Esophagus (tissue), 2 donors: ENCODE data around the gene CPNE2. TPM values are rescaled to one million over a fixed set of nuclear protein-coding genes. Genes with fewer than 3 reads are reported as not detected.

Experiments
- H3K27ac ChIP-seq, 2 donors: one replicate each; pipeline ENCODE4 v1.5.1; 2013; ENCODE audit warnings: low read depth in 2 of 2, mild to moderate bottlenecking in 2 of 2, inconsistent platforms in 1 of 2, low read length in 1 of 2, moderate library complexity in 1 of 2
- H3K27me3 ChIP-seq, 2 donors: one replicate each; pipeline ENCODE4 v1.6.1; 2013; ENCODE audit warnings: low read length in 2 of 2, control low read depth in 1 of 2, mild to moderate bottlenecking in 1 of 2; ENCODE audit not compliant: insufficient read depth in 2 of 2, control insufficient read depth in 1 of 2
- H3K36me3 ChIP-seq, 2 donors: one replicate each; pipeline ENCODE4 v1.6.1; 2013; ENCODE audit warnings: low read length in 1 of 2; ENCODE audit not compliant: control insufficient read depth in 2 of 2, insufficient read depth in 2 of 2
- H3K4me1 ChIP-seq, 2 donors: one replicate each; pipeline ENCODE4 v1.6.1; 2013; ENCODE audit warnings: low read length in 1 of 2; ENCODE audit not compliant: control insufficient read depth in 2 of 2, insufficient read depth in 2 of 2
- H3K4me3 ChIP-seq, 2 donors: one replicate each; pipeline ENCODE4 v1.5.1; 2013; ENCODE audit warnings: low read length in 2 of 2, mild to moderate bottlenecking in 2 of 2, low read depth in 1 of 2, moderate library complexity in 1 of 2
- H3K9me3 ChIP-seq, 2 donors: one replicate each; pipeline ENCODE4 v1.6.1; 2013; ENCODE audit warnings: mild to moderate bottlenecking in 2 of 2, low read depth in 1 of 2, low read length in 1 of 2, moderate library complexity in 1 of 2; ENCODE audit not compliant: control insufficient read depth in 2 of 2, insufficient read depth in 1 of 2
- WGBS, 2 donors: extraction: QIAGEN DNeasy Blood & Tissue Kit; methylation state at CpG; one replicate each; pipeline ENCODE4 v1.1.7; 2013; 5-methylcytosine and 5-hydroxymethylcytosine counted together
- polyA plus RNA-seq, 2 donors: library from polyadenylated mRNA; stranded (reverse); fragments of 200-250 nt; gene quantifications; one replicate each; pipeline ENCODE4 v1.2.3, GENCODE V29; 2013
- donor health status: healthy with polysubstance abuse.
- donor health status: Bipolar disorder and iron deficiency.

Gene CPNE2
- polyA plus RNA-seq, 2 donors: 18.3 to 24.5 TPM

GRCh38 chr16:57137566-57138273 lies 45.3 kb downstream of the CPNE2 start:
- Histone ChIP-seq H3K27me3 (no peaks in the 10 kb centered on the region), H3K27ac (no peak overlapping the region), H3K4me1 (peaks cover 6 to 12% of the 10 kb centered on the region in 2 donors), H3K4me3 (no peak overlapping the region), H3K36me3 (peaks cover 0 to 4% of the 10 kb centered on the region in 2 donors), H3K9me3 (no peaks in the 10 kb centered on the region)
- 78 to 81% methylated on average over 10 of the region's 10 CpGs for WGBS, 2 donors

DNA sequence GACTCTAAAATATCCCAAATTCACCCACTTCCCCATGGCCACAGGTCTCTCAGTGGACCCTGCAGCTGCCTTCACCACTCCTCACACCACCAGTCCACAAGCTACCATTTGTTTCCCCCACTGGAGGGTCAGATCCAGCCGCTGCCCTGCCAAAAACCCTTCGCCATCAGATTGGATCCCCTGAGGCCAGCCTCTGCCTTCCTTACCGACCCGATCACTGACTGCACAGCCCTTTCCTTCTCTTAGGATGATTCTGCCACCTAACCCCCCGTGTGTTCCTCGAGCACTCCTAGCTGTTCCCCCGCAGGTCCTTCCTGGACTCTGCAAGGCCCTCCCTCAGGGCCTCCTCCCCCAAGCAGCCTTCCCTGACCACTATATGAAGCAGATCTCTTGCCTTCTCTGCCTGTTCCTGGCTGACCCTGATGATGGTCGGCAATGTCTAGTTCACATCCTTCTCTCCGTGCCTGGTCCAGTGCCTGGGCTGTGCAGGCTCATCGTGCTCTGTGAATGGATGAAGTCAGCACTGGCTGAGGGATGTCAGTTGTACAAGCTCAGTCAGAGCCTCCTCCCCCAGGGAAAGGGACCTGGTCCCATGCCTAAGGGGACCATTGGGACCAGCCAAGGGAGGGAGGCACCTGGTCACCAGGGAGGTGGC lies 46.0 kb downstream of the CPNE2 start:
- Histone ChIP-seq H3K27me3 (no peaks in the 10 kb centered on the region), H3K9me3 (no peaks in the 10 kb centered on the region), H3K27ac (no peak overlapping the region), H3K4me3 (no peak overlapping the region), H3K4me1 (peaks cover 5 to 12% of the 10 kb centered on the region in 2 donors), H3K36me3 (peaks cover 0 to 4% of the 10 kb centered on the region in 2 donors)
- 87 to 88% methylated on average over 10 of the region's 10 CpGs for WGBS, 2 donors

- 66 to 76% methylated on average over 7 of the region's 7 CpGs for WGBS, 2 donors
- peaks cover 7 to 18% of the 10 kb centered on the region in 2 donors for H3K4me1 ChIP-seq
These were observed 48.7 kb downstream of the CPNE2 start for GRCh38 chr16:57140931-57141668.

GRCh38 chr16:57141822-57142631 lies 49.6 kb downstream of the CPNE2 start:
- Histone ChIP-seq H3K36me3 (peaks cover 0 to 5% of the 10 kb centered on the region in 2 donors), H3K4me3 (no peak overlapping the region), H3K9me3 (no peaks in the 10 kb centered on the region), H3K27me3 (no peaks in the 10 kb centered on the region), H3K27ac (no peak overlapping the region), H3K4me1 (peaks cover 7 to 21% of the 10 kb centered on the region in 2 donors)
- WGBS, 2 donors: 69 to 70% methylated on average over 16 of the region's 16 CpGs

More at GRCh38 chr16:57140931-57141668, 48.7 kb downstream of the CPNE2 start:
- H3K27ac ChIP-seq: no peak overlapping the region
- no peaks in the 10 kb centered on the region for H3K27me3 ChIP-seq
- H3K4me3 ChIP-seq: no peak overlapping the region
- peaks cover 0 to 6% of the 10 kb centered on the region in 2 donors for H3K36me3 ChIP-seq
- no peaks in the 10 kb centered on the region for H3K9me3 ChIP-seq

GRCh38 chr16:57143149-57143921 lies 51.0 kb downstream of the CPNE2 start:
- peaks cover 8 to 27% of the 10 kb centered on the region in 2 donors for H3K4me1 ChIP-seq

DNA sequence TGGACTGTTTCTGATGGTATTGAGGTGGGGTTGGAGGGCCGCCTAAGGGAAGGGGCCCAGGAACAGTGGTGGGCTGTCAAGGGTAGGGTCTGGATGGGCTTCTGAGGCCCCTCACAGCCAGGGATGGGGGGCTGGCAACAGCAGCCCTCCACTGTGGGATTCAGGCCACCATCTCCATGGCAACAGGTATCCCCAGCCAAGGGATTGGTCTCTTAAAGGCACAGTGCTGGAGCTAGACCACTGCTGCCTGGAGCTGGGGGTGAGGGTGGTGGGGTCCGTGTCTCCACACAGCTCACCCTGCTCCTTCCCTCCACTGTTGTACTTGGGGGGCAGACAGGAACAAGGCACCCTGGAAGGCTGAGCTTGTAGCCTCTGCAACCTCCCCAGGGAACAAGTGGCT lies 51.6 kb downstream of the CPNE2 start:
- H3K9me3 ChIP-seq: no peaks in the 10 kb centered on the region
- no peak overlapping the region for H3K4me3 ChIP-seq
- no peak overlapping the region for H3K27ac ChIP-seq
- H3K27me3 ChIP-seq: no peaks in the 10 kb centered on the region
- H3K4me1 ChIP-seq: peaks cover 10 to 31% of the 10 kb centered on the region in 2 donors
- WGBS, 2 donors: 96 to 100% methylated on average over 2 of the region's 2 CpGs
- peaks cover 0 to 2% of the 10 kb centered on the region in 2 donors for H3K36me3 ChIP-seq

More at GRCh38 chr16:57143149-57143921, 51.0 kb downstream of the CPNE2 start:
- H3K36me3 ChIP-seq: peaks cover 0 to 2% of the 10 kb centered on the region in 2 donors
- 69 to 76% methylated on average over 14 of the region's 14 CpGs for WGBS, 2 donors
- no peaks in the 10 kb centered on the region for H3K9me3 ChIP-seq
- H3K27ac ChIP-seq: no peak overlapping the region
- peak overlapping the region in 1 of 2 donors; percentile 0 for H3K4me3 ChIP-seq
- no peaks in the 10 kb centered on the region for H3K27me3 ChIP-seq

- 82 to 85% methylated on average over 13 to 14 of the region's 14 CpGs for WGBS, 2 donors
- H3K9me3 ChIP-seq: no peaks in the 10 kb centered on the region
- H3K4me3 ChIP-seq: no peak overlapping the region
- peaks cover 10 to 33% of the 10 kb centered on the region in 2 donors for H3K4me1 ChIP-seq
- H3K36me3 ChIP-seq: peaks cover 0 to 2% of the 10 kb centered on the region in 2 donors
- no peaks in the 10 kb centered on the region for H3K27me3 ChIP-seq
- H3K27ac ChIP-seq: peak overlapping the region in 1 of 2 donors; percentile 17
These were observed 53.0 kb downstream of the CPNE2 start for GRCh38 chr16:57145046-57146021.
